GM12878 (cell line): ENCODE results near the gene CCIN. TPM values are rescaled to one million over a fixed set of nuclear protein-coding genes. Genes with fewer than 3 reads are reported as not detected.

Experiments used
- ATAC-seq: fragments of 200-7000 bp; cut with Tn5 transposase; 3 replicates; pipeline ENCODE4 v1.9.1; 2020; ENCODE audit warnings: mild to moderate bottlenecking, moderate library complexity
- BruUV-seq: library from RNA; stranded (reverse); fragments of 400-500 nt; replicated peaks from 2 replicates; lab custom pipeline; 2021; lab: Mats Ljungman, UMichigan
- CTCF ChIA-PET: fragments of 300-600 bp; sonication (Branson Sonifier 250); formaldehyde crosslinking; extraction: SDS; loops from one replicate; lab custom pipeline; 2021; ENCODE audit warnings: inconsistent platforms; lab: Yijun Ruan, JAX
- POLR2A ChIA-PET: fragments of 350-600 bp; formaldehyde crosslinking; extraction: SDS; loops from one replicate; lab custom pipeline; 2021; ENCODE audit warnings: inconsistent platforms; lab: Charles Lee
- RAD21 ChIA-PET: fragments of 300-600 bp; sonication (Branson Sonifier 250); formaldehyde crosslinking; loops from one replicate; lab custom pipeline; 2023; ENCODE audit warnings: antibody characterized with exemption; ENCODE audit not compliant: unreplicated experiment; lab: Charles Lee
- SMC1A ChIA-PET: fragments of 300-600 bp; sonication (Branson Sonifier 250); formaldehyde crosslinking; loops from one replicate; lab custom pipeline; 2023; ENCODE audit not compliant: unreplicated experiment, uncharacterized antibody; lab: Charles Lee
- DNase-seq: peaks from one replicate; pipeline ENCODE4 v3.0.0-alpha.2; 2011; ENCODE audit warnings: low read depth, low spot score
- FAIRE-seq: peaks from 3 replicates; lab custom pipeline; 2011; peaks lifted over from hg19 to GRCh38; lab: Jason Lieb, UNC
- H2AFZ ChIP-seq: 2 replicates; pipeline ENCODE4 v1.6.0; 2011; ENCODE audit warnings: low read depth, low read length, control low read depth; ENCODE audit not compliant: control insufficient read depth
- H3K27ac ChIP-seq: 2 replicates; pipeline ENCODE4 v1.5.1; 2011; ENCODE audit warnings: control low read depth; ENCODE audit not compliant: control insufficient read depth, insufficient read depth
- H3K27me3 ChIP-seq, 2 experiments: replicated peaks in 1 of 2; 2 replicates each; pipeline versions ENCODE4 v1.6.0 to v1.6.1; 2011; ENCODE audit warnings: low read length in 1 of 2; ENCODE audit not compliant: control insufficient read depth in 2 of 2, insufficient read depth in 2 of 2
- H3K36me3 ChIP-seq, 2 experiments: 2 replicates each; pipeline ENCODE4 v1.5.1; 2011; ENCODE audit warnings: low read length in 1 of 2; ENCODE audit not compliant: control insufficient read depth in 2 of 2, insufficient read depth in 2 of 2
- H3K4me1 ChIP-seq: 2 replicates; pipeline ENCODE4 v1.6.1; 2011; ENCODE audit warnings: mild to moderate bottlenecking, low read length, moderate library complexity, mixed read lengths; ENCODE audit not compliant: control insufficient read depth, insufficient read depth
- H3K4me2 ChIP-seq: 2 replicates; pipeline ENCODE4 v1.6.0; 2011; ENCODE audit warnings: control low read depth; ENCODE audit not compliant: control insufficient read depth, insufficient read depth
- H3K4me3 ChIP-seq: fragments of 200-600 bp; sonication (generic); 2 replicates; pipeline ENCODE4 v1.5.1; 2016
- H3K79me2 ChIP-seq: 2 replicates; pipeline ENCODE4 v1.6.0; 2011; ENCODE audit warnings: low read length; ENCODE audit not compliant: control insufficient read depth, insufficient read depth
- H3K9ac ChIP-seq: 2 replicates; pipeline ENCODE4 v1.8.0; 2011; ENCODE audit warnings: low read length, control low read depth, mixed read lengths; ENCODE audit not compliant: control insufficient read depth, insufficient read depth
- H3K9me3 ChIP-seq: replicated peaks from 3 replicates; pipeline ENCODE4 v1.5.1; 2011; ENCODE audit warnings: mild to moderate bottlenecking, low read length; ENCODE audit not compliant: control insufficient read depth, insufficient read depth
- H4K20me1 ChIP-seq: 2 replicates; pipeline ENCODE4 v1.6.0; 2011; ENCODE audit not compliant: control insufficient read depth, insufficient read depth
- BRCA1 ChIP-seq: IDR thresholded peaks from 2 replicates; pipeline ENCODE4 v1.6.1; 2011; ENCODE audit warnings: low read depth, low read length, improper control_type of control experiment
- MEF2B ChIP-seq: fragments of 450-650 bp; IDR thresholded peaks from 2 replicates; pipeline ENCODE4 v1.6.1; 2018; ENCODE audit warnings: mild to moderate bottlenecking, moderate library complexity; ENCODE audit not compliant: partially characterized antibody, poor library complexity, severe bottlenecking
- RB1 ChIP-seq: fragments of 450-650 bp; formaldehyde crosslinking; IDR thresholded peaks from 2 replicates; pipeline ENCODE4 v1.6.1; 2017; ENCODE audit warnings: mild to moderate bottlenecking, borderline replicate concordance
- SPI1 ChIP-seq: IDR thresholded peaks from 2 replicates; pipeline ENCODE4 v1.6.1; 2011; ENCODE audit warnings: low read depth, mild to moderate bottlenecking, low read length, moderate library complexity, borderline replicate concordance; ENCODE audit not compliant: insufficient read depth
- WGBS: methylation state at CpG from one replicate; pipeline ENCODE4 v1.1.6; 2016; ENCODE audit warnings: low lambda C conversion rate; ENCODE audit not compliant: insufficient replicate concordance, insufficient coverage; ENCODE audit errors: missing lambda C conversion rate; 5-methylcytosine and 5-hydroxymethylcytosine counted together
- in situ Hi-C: fragments of 300-500 bp; cut with MboI; formaldehyde crosslinking; loops from 9 replicates; pipeline ENCODE4 v1.14.3; 2018; ENCODE audit warnings: mixed read lengths
- intact Hi-C: fragments of 100-400 bp; cut with micrococcal nuclease; formaldehyde crosslinking; loops from one replicate; pipeline ENCODE4 v1.14.2; 2022; ENCODE audit not compliant: unreplicated experiment
- polyA plus RNA-seq, 11 experiments: library from polyadenylated mRNA; depleted of rRNA in 4 of 11; unstranded in 6 of 11; stranded (reverse) in 5 of 11; fragments of >200 nt; fragmentation: Nextera tagmentation in 4 of 11; fragmentation: Illumina TruSeq in 1 of 11; extraction: Ambion mirVana in 4 of 11; extraction: Trizol in 1 of 11; gene quantifications; 1 replicate in 1 of 11; 2 replicates in 10 of 11; pipeline versions ENCODE4 v1.2.1 to v1.2.3, GENCODE V29; 2011 to 2016; ENCODE audit warnings: inconsistent platforms in 2 of 11, missing spikeins in 2 of 11, low read depth in 1 of 11
- total RNA-seq, 4 experiments: library from RNA; depleted of rRNA in 3 of 4; stranded (reverse); fragments of >200 nt in 3 of 4; fragmentation: Illumina TruSeq in 1 of 4; extraction: Trizol in 1 of 4; gene quantifications; 2 replicates each; pipeline versions ENCODE4 v1.2.1 to v1.2.3, GENCODE V29; 2013 to 2021
- TF ChIP-seq, protein P1 (sequence below): IDR thresholded peaks from 2 replicates; pipeline ENCODE4 v1.6.1; 2011; ENCODE audit warnings: low read depth, mild to moderate bottlenecking, low read length, moderate library complexity, borderline replicate concordance; ENCODE audit errors: extremely low read depth
- TF ChIP-seq, protein P2 (sequence below): IDR thresholded peaks from 2 replicates; pipeline ENCODE4 v1.6.1; 2011; ENCODE audit warnings: borderline replicate concordance, low read depth, mild to moderate bottlenecking, moderate library complexity, low read length; ENCODE audit not compliant: insufficient read depth, poor library complexity, severe bottlenecking

CCIN gene
- total and polyA plus RNA-seq, 10 of the 15 experiments (the other 5 are each of a cell fraction or from before 2014, with no cell fraction given) = not detected

DNA sequence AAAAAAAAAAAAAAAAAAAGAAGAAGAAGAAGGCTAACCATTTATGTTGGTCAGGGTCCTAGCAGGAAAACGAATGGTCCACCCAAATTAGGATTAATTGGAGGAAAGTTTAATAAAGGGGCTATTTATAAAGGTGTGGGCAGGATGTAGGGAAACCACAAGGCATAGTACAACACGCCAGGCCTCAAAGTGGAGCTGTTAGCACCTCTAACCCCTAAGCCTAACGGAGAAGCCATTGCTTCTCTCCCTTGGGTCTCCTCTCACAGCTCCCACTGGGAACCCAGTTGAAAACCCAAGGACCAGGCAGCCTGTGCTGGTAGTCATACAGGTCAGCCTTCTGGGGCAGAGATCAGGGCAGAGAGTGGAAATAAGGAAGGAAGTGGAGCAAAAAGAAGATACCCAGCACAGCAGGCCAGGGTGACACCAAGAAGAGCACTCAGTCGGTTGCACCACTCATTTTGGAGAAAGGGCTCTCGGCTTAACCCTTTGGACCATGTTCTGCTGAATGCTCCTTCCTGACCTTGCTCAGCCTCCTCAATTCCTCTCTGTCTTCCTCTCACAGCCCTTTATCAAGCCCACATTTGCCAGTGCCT, 41.4 kb upstream of the CCIN start:
- Histone ChIP-seq H3K79me2 (no peaks in the 10 kb centered on the region), H4K20me1 (no peaks in the 10 kb centered on the region), H3K27ac (no peak overlapping the region), H3K9ac (no peak overlapping the region), H3K4me1 (no peaks in the 10 kb centered on the region; the same call in 1 of the 2 replicates), H2AFZ (peak overlapping the region; percentile 15; the same call in 1 of the 2 replicates), H3K9me3 (no peaks in the 10 kb centered on the region), H3K4me3 (no peak overlapping the region), H3K4me2 (no peak overlapping the region), H3K36me3 (no peaks in the 10 kb centered on the region), H3K27me3 (no peaks in the 10 kb centered on the region)
- CTCF ChIA-PET = interaction anchor here (0.8 kb wide), 1 partner anchor 39 kb away, joined by 3 read pairs; no protein-coding TSS in a partner anchor
- in situ Hi-C loops = no loop called here
- no TSS peak for BruUV-seq
- DNase-seq (no peak), ATAC-seq (no peak), FAIRE-seq (no peak)
- POLR2A ChIA-PET = no interaction called here
- 34% methylated on average over 5 of the region's 5 CpGs for WGBS
- intact Hi-C loops = no loop called here
- TF ChIP-seq, protein P1, sequence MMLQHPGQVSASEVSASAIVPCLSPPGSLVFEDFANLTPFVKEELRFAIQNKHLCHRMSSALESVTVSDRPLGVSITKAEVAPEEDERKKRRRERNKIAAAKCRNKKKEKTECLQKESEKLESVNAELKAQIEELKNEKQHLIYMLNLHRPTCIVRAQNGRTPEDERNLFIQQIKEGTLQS = no peak
- TF ChIP-seq RB1 = no peak
- TF ChIP-seq MEF2B = no peak
- TF ChIP-seq BRCA1 = no peak
- TF ChIP-seq SPI1 = no peak
- TF ChIP-seq, protein P2, sequence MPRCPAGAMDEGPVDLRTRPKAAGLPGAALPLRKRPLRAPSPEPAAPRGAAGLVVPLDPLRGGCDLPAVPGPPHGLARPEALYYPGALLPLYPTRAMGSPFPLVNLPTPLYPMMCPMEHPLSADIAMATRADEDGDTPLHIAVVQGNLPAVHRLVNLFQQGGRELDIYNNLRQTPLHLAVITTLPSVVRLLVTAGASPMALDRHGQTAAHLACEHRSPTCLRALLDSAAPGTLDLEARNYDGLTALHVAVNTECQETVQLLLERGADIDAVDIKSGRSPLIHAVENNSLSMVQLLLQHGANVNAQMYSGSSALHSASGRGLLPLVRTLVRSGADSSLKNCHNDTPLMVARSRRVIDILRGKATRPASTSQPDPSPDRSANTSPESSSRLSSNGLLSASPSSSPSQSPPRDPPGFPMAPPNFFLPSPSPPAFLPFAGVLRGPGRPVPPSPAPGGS = no peak
- RAD21 ChIA-PET = no interaction called here
- SMC1A ChIA-PET = no interaction called here
